ENCODE results near the gene ATP6V1F.
A peak's percentile ranks its signal among the peaks of the same experiment; 100 is the strongest.

Gene ATP6V1F

GRCh38 chr7:128869138-128869943, 6.7 kb downstream of the ATP6V1F start:
- peak; percentile 33 to 71 (median 56) for DNase-seq

DNA sequence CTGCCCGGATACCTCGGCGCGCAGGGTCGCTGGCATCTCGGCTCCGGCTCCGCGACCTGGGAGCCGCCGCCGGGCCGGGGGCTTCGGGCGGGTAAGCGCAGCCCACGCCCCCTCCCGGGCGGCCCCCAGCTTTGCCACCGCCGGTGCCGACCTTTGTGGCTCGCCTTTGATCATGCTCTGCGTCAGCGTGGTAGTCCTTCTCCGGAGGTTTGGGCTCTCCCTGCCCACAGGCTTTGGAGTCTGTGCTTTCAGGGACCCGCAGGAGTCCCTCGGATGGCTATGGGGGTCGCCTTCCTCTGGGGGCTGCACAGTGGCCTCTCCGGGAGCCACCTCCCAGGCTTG, 7.3 kb downstream of the ATP6V1F start:
- DNase-seq = no peak

DNA sequence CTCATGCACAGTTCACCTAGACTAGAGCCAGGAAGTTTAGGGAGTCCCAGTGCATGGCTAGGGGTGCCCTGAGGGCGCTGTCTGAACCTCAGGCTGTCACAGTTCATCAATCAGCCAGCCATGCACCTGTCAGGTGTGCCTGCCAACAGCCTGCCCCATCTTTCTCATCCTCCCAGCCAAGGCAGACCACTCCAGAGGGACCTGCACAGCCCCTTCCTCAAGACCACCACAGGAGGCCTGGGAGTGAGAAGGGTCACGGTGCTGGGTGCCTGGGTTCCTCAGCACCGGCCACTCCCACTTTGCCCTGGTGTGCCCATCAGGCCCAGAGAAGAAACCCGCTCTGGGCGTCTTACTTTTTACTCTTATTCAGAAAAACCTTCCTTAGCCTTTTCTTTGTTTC, 8.4 kb downstream of the ATP6V1F start:
- DNase-seq = no peak

DNA sequence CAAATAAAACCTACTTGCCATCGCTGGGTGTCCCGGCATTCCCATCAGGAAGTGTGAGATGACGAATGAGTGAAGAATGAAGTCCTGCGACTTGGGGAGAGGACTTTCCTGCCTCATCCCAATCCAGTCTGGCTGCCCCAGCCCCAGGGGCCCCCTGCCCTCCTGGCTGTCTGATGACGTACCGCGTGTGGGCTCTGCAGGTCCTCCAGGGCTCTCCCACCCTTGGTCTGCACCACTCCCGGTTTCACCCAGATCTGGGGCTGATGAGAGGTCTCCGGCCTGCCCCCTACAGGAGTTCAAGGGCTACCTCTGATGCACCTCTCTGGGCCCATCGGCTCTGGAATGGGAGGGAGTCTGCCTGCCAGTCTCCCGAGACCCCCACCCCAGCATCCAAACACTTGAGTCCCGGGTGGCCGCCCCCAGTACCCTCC, 9.8 kb downstream of the ATP6V1F start:
- DNase-seq = no peak

- DNase-seq = no peak
Measured at GRCh38 chr7:128873234-128873633, 10.6 kb downstream of the ATP6V1F start.

DNA sequence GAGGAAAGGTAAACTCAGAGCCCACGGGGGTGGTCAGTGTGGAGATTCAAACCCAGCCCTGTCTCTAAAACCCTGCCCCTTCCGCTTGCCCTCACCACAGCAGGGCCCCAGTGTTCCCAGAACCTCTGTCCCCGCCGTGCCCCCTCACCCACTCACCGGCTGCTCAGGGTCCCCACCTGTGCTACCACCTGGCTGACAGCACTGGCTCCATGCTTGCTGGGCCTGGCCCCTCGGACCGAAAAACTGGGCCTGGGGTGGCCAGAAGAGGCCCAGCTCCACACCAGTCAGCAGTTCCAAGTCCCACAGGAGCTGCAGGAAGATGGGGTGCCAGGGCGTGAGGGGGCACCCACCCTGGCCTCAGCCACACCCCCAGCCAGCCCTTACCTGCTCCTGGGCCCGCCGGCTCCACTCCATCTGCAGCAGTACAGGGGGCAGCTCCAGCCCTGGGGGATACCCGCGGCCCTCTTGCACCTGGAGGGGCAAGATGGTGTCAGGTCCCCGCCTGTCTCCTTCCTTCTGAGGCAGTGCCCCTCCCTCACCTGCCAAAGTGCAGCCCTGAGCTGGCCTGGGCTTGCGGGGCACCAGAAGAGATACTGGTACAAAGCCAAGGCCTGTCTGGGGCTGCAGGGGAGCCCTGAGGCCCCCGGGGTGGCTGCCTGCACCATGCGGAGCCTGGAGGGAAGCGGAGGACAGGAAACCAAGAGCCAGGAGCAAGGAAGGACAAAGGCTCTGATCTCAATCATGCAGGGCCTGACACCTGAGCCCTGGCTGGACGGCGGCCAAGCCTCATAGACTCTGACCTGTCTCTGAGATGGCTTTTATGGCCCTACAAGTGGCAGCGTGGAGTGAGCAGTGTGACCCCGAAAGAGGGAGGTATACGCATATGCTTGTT, 11.7 kb downstream of the ATP6V1F start:
- DNase-seq = no peak

DNA sequence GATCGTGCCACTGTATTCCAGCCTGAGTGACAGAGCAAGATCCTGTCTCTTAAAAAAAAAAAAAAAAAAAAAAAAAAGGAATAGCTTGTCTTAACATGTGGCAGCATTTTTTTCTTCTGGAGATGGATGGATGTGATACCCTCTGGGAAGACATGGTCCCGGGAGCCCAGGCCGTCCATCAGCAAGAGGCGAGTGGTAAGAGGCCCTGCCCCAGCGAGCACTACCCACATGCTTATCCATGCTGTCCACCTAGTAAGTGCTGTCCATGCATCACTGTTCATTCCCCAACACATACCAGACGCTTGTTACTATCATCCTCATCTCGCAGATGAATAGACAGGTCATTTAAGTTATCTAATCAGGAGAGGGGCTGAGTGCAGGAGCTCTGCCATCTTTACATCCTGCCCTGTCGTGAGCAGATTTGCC, 12.9 kb downstream of the ATP6V1F start:
- DNase-seq = no peak

- no peak for DNase-seq
Measured at GRCh38 chr7:128876127-128876526, 13.5 kb downstream of the ATP6V1F start.

- DNase-seq = no peak
Measured at GRCh38 chr7:128876586-128876977, 13.9 kb downstream of the ATP6V1F start.

- DNase-seq = no peak
Measured at GRCh38 chr7:128876978-128877755, 14.5 kb downstream of the ATP6V1F start.

DNA sequence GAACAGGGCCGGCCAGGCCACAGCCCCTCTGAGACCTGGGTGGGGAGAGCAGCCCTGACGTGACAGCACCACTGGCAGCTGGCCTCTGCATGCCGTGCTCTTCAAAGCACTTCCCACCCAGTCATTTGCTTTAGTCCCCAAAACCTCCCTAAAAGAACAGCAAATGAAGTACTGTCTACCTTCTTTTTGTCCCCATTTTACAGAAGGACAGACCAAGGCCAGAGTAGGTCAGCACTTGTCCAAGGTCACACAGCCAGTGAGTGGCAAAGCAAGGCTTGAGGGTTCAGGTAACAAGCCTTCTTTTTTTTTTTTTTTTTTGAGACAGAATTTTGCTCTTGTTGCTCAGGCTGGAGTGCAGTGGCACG, 15.1 kb downstream of the ATP6V1F start:
- DNase-seq = no peak

DNA sequence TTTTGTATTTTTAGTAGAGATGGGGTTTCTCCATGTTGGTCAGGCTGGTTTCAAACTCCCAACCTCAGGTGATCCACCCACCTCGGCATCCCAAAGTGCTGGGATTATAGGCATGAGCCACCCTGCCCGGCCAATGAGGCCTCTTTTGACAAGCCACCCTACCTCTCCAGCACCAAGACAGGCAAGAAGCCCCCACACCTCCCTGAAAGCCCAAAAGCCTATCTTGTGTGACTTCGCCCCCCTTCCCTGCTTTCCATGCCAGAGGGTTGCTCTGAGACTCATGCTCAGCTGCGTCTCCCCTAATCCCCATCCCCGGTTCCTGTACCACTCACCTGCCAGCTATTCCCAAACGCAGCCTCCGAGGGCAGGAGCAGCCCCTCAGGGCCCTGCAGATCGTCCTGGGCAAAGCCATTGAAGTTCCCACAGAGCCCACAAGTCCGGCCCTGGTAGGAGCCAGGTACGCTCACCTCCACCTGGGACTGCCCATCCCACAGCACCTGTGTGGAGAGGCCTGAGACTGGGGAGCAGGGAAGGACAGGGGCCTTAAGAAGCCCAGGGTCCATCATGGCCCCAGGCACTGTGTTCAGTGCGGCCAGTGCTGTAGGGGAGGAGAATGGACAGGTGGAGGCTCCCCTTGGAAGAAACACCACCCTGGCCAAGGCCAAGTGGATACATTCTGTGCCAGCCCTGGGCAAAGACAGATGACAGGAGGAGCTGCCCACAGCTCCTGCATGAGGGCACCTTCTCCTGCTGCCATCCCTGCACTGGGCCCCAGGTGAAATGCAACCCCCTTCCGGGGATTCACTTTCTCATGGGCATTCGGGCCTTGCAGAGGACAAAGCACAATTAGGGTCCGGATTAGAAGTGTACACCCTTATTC, 15.8 kb downstream of the ATP6V1F start:
- no peak for DNase-seq

- DNase-seq = no peak
Measured at GRCh38 chr7:128879461-128879938, 16.8 kb downstream of the ATP6V1F start.

DNA sequence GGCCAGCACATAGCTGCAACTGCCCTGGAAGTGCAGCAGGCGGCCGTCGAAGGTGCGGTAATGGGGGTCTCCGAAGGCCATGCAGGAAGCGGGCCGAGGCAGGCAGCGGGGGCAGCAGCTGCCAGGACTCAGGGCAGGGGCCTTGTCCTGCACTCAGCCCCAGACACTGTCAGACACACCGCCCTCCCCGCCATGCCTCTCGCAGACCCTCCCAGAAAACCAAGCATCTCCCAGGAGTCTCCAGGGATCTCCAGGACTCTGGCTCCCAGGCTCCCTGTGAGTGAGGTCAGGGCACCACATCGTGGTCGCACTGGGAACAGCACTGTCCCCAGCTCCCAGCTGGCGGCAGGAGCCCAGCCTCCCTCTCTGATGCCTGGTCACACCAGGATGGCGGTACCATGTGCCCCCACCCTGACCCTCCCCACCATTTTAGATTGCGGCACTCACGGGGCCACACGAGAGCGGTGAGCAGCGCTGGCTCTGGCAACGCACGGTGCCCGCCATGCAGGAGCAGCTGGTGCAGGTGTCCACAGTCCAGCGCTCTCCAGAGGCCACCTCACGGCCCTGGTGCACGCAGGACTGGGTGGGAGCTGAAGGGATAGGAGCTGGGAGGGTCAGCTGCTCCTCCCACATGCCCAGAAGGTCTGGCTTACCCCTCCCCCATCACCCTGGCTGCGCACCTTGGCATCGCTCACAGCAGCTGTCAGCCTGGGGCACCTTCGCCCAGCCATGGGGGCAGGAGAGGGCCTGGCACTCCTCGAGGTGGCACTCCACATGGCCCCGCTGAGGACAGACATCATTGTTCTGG, 17.5 kb downstream of the ATP6V1F start:
- peak; percentile 58 to 71 (median 64) for DNase-seq

GRCh38 chr7:128880791-128881457, 18.3 kb downstream of the ATP6V1F start:
- DNase-seq = no peak

DNA sequence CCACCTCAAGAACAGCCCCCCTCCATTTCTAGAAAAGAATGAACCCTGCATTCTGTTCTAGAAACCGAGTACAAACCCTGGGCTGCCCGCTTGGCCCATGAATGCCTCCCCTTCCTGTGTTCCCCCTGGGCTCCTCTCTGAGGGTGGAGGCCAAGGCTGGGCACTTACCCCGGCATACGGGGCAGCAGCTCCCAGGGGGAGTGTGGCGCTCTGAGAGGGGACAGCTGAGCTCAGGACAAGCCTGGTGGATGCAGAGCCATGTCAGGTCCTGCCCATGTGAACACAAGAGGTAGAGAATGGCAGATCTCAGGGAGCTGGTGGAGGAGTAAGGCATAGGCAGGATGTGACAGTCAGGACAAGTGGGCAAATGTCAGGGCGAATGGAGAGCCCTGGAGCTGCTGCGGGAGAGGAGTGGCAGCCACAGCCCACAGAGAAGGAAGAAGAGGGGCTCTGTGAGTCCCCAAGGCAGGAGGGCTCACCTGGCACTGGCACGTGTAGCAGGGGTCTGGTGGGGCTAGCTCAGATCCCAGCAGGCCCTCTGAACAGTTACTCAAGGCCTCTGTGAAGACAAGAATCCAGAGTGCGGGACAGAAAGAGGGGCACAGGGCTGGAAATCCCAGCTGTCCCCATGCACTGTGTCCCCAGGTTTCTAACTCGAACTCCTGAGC, 18.9 kb downstream of the ATP6V1F start:
- DNase-seq = no peak

DNA sequence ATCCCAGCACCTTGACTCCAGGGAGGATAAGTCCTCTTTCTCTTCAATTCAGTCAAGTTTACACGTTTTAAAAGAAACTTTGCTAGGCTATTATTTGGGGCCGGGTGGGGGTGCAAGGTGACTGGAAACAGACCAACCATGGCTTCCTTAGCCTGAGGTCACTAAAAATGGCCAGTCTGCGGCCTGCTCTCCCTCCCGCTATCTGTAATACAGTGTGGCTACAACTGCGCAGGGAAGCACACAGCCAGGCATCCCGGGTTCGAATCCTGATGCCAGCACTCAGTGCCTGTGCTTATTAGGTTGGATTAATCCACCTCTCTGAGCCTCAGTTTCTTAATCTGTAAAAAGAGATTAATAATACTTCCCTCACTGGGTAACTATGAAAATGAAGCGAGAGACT, 19.5 kb downstream of the ATP6V1F start:
- no peak for DNase-seq

- DNase-seq = peak; percentile 85 to 93 (median 91)
Measured at GRCh38 chr7:128883622-128884448, 21.2 kb downstream of the ATP6V1F start.

All from suppressor macrophage treated with lipopolysaccharide for 1 hour (primary cell).